Trophoblast cell (in vitro differentiated cells and primary cell): ENCODE results near the gene LHX5.

Source experiments
- DNase-seq, 2 donors: peaks; one replicate each; pipeline ENCODE4 v3.0.0-alpha.2; 2016
- H2AFZ ChIP-seq: 2 replicates; pipeline ENCODE4 v1.6.1; 2013; ENCODE audit warnings: low read length, moderate library complexity, mild to moderate bottlenecking; ENCODE audit not compliant: insufficient read depth, poor library complexity
- H2AK5ac ChIP-seq: 2 replicates; pipeline ENCODE4 v1.6.1; 2013; ENCODE audit warnings: mild to moderate bottlenecking, low read length
- H2BK120ac ChIP-seq: 2 replicates; pipeline ENCODE4 v1.6.1; 2013; ENCODE audit warnings: low read length, mild to moderate bottlenecking, moderate library complexity; ENCODE audit not compliant: insufficient read depth, poor library complexity
- H2BK12ac ChIP-seq: 2 replicates; pipeline ENCODE4 v1.6.1; 2013; ENCODE audit warnings: mild to moderate bottlenecking, low read length, moderate library complexity
- H2BK5ac ChIP-seq: 2 replicates; pipeline ENCODE4 v1.6.1; 2013; ENCODE audit warnings: low read length, low read depth, moderate library complexity, mild to moderate bottlenecking; ENCODE audit not compliant: poor library complexity
- H3K14ac ChIP-seq: 2 replicates; pipeline ENCODE4 v1.6.1; 2013; ENCODE audit warnings: mild to moderate bottlenecking, low read length
- H3K18ac ChIP-seq: 2 replicates; pipeline ENCODE4 v1.6.1; 2013; ENCODE audit warnings: mild to moderate bottlenecking, low read length
- H3K23ac ChIP-seq: 2 replicates; pipeline ENCODE4 v1.6.1; 2013; ENCODE audit warnings: low read length
- H3K27ac ChIP-seq: 2 replicates; pipeline ENCODE4 v1.5.1; 2013; ENCODE audit warnings: low read depth, mild to moderate bottlenecking, inconsistent platforms, low read length, moderate library complexity
- H3K27me3 ChIP-seq: 2 replicates; pipeline ENCODE4 v1.6.1; 2013; ENCODE audit warnings: inconsistent platforms, mild to moderate bottlenecking, low read length, moderate library complexity; ENCODE audit not compliant: insufficient read depth
- H3K36me3 ChIP-seq, 2 experiments: 1 replicate in 1 of 2; 2 replicates in 1 of 2; pipeline ENCODE4 v1.6.1; 2013; ENCODE audit warnings: low read length in 2 of 2, mild to moderate bottlenecking in 2 of 2, moderate library complexity in 1 of 2; ENCODE audit not compliant: insufficient read depth in 2 of 2, control insufficient read depth in 1 of 2
- H3K4ac ChIP-seq: 2 replicates; pipeline ENCODE4 v1.6.1; 2013; ENCODE audit warnings: low read depth, mild to moderate bottlenecking, low read length, moderate library complexity
- H3K4me1 ChIP-seq, 2 experiments: 1 replicate in 1 of 2; 2 replicates in 1 of 2; pipeline ENCODE4 v1.6.1; 2013; ENCODE audit warnings: low read length in 2 of 2, mild to moderate bottlenecking in 2 of 2, moderate library complexity in 1 of 2; ENCODE audit not compliant: insufficient read depth in 2 of 2, control insufficient read depth in 1 of 2
- H3K4me2 ChIP-seq: 2 replicates; pipeline ENCODE4 v1.6.1; 2013; ENCODE audit warnings: inconsistent platforms, mild to moderate bottlenecking, low read length, moderate library complexity
- H3K4me3 ChIP-seq: 2 replicates; pipeline ENCODE4 v1.5.1; 2013; ENCODE audit warnings: mild to moderate bottlenecking, low read depth, low read length, inconsistent platforms
- H3K79me1 ChIP-seq: one replicate; pipeline ENCODE4 v1.6.1; 2013; ENCODE audit warnings: low read length
- H3K79me2 ChIP-seq: 2 replicates; pipeline ENCODE4 v1.6.1; 2013; ENCODE audit warnings: low read length, mild to moderate bottlenecking; ENCODE audit not compliant: control insufficient read depth, insufficient read depth, poor library complexity
- H3K9ac ChIP-seq: 2 replicates; pipeline ENCODE4 v1.6.1; 2013; ENCODE audit warnings: mild to moderate bottlenecking, low read length
- H3K9me3 ChIP-seq: 2 replicates; pipeline ENCODE4 v1.6.1; 2013; ENCODE audit warnings: low read depth, mild to moderate bottlenecking, control low read depth, inconsistent platforms, low read length; ENCODE audit not compliant: insufficient read depth
- H4K12ac ChIP-seq: 2 replicates; pipeline ENCODE4 v1.6.1; 2013; ENCODE audit warnings: low read depth, mild to moderate bottlenecking, low read length, moderate library complexity
- H4K8ac ChIP-seq: 2 replicates; pipeline ENCODE4 v1.6.1; 2013; ENCODE audit warnings: low read depth, mild to moderate bottlenecking, low read length, moderate library complexity
- H4K91ac ChIP-seq: one replicate; pipeline ENCODE4 v1.6.1; 2013; ENCODE audit warnings: low read depth, mild to moderate bottlenecking, low read length, moderate library complexity
- WGBS: extraction: QIAGEN DNeasy Blood & Tissue Kit; methylation state at CpG from one replicate; pipeline ENCODE4 v1.1.7; 2013; ENCODE audit warnings: missing lambda C conversion rate; ENCODE audit not compliant: insufficient read length, insufficient coverage; ENCODE audit errors: extremely low coverage; 5-methylcytosine and 5-hydroxymethylcytosine counted together

LHX5 gene

DNA sequence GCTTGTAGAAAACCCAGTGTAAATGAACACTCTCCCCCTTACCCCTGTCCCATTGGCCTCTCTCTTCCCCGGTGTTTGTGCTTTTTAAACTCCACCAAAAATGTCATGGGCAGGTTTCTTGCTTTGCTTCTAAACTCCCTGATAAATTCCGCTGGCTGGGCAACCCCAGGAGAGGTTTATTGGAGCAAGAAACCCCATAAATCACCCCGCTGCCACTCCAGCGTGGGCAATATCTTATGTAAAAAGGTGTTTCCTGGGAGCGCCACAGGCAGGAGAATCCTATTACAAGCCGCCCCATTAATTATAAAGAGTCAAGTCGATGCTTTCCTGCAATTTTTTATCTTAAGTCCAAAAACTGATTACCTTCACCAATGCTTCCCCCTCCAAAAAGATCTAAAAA is 22.8 kb downstream of the LHX5 start:
- Histone ChIP-seq H2BK5ac (no peak overlapping the region), H3K36me3 (no peaks in the 10 kb centered on the region), H3K9me3 (no peaks in the 10 kb centered on the region), H3K79me2 (no peaks in the 10 kb centered on the region), H3K79me1 (no peaks in the 10 kb centered on the region), H2BK12ac (no peak overlapping the region), H3K9ac (no peak overlapping the region), H3K4me3 (no peak overlapping the region), H3K27me3 (no peaks in the 10 kb centered on the region), H4K8ac (no peak overlapping the region), H2BK120ac (no peak overlapping the region), H3K18ac (no peak overlapping the region), H3K4me2 (no peak overlapping the region), H4K91ac (no peak overlapping the region), H3K23ac (no peak overlapping the region), H2AK5ac (no peak overlapping the region), H2AFZ (no peak overlapping the region), H4K12ac (no peak overlapping the region), H3K4me1 (no peaks in the 10 kb centered on the region), H3K4ac (no peak overlapping the region), H3K14ac (no peak overlapping the region), H3K27ac (no peak overlapping the region)
- no CpG with 5 or more reads among the region's 7 CpGs for WGBS
- DNase-seq: no peak

GRCh38 chr12:113445544-113446171 is 26.0 kb downstream of the LHX5 start:
- no peak overlapping the region for H3K9ac ChIP-seq
- H2BK5ac ChIP-seq: no peak overlapping the region
- H2AFZ ChIP-seq: no peak overlapping the region
- no peak overlapping the region for H3K4ac ChIP-seq
- H3K9me3 ChIP-seq: no peaks in the 10 kb centered on the region
- no peak overlapping the region for H3K4me3 ChIP-seq
- no peak overlapping the region for H3K27ac ChIP-seq
- H3K4me1 ChIP-seq: no peaks in the 10 kb centered on the region
- H4K91ac ChIP-seq: no peak overlapping the region
- no peak overlapping the region for H4K12ac ChIP-seq
- no peak overlapping the region for H2BK12ac ChIP-seq
- DNase-seq: no peak
- H3K79me1 ChIP-seq: no peaks in the 10 kb centered on the region
- no peaks in the 10 kb centered on the region for H3K36me3 ChIP-seq
- no peak overlapping the region for H3K14ac ChIP-seq
- no peaks in the 10 kb centered on the region for H3K27me3 ChIP-seq
- no CpG with 5 or more reads among the region's 6 CpGs for WGBS
- H3K23ac ChIP-seq: no peak overlapping the region
- no peak overlapping the region for H3K4me2 ChIP-seq
- H2BK120ac ChIP-seq: no peak overlapping the region
- no peak overlapping the region for H3K18ac ChIP-seq
- H4K8ac ChIP-seq: no peak overlapping the region
- no peak overlapping the region for H2AK5ac ChIP-seq
- no peaks in the 10 kb centered on the region for H3K79me2 ChIP-seq

DNA sequence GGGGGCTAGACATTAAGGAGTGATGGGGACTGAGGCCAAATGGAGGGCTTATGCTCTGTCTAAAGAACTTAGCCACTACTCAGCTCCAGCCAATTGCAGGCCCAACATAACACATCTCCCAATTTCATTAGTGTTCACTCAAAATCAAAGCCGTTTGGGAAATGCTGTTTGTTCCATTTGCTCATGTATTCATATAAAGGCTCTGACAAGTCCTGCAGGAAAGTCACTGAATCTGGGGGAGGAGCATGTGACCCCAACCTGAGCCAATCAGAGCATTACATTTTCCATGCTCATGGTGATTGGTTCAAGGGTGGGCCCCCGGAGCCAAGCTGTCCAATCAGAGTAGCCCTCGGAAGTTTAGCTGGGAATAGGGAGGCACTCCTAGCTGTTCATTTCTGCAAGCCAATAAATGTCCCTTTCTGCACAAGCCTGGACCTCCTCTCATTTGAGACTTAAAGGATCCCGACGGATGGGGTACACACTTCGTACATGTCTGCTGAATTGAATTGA is 28.6 kb downstream of the LHX5 start:
- Histone ChIP-seq H3K79me1 (no peaks in the 10 kb centered on the region), H3K23ac (no peak overlapping the region), H3K14ac (no peak overlapping the region), H3K4me3 (no peak overlapping the region), H3K4me1 (no peaks in the 10 kb centered on the region), H3K9ac (no peak overlapping the region), H3K18ac (no peak overlapping the region), H2BK120ac (no peak overlapping the region), H4K12ac (no peak overlapping the region), H2BK12ac (no peak overlapping the region), H3K27ac (no peak overlapping the region), H4K91ac (no peak overlapping the region), H3K4ac (no peak overlapping the region), H2AFZ (no peak overlapping the region), H3K79me2 (no peaks in the 10 kb centered on the region), H3K36me3 (no peaks in the 10 kb centered on the region), H3K4me2 (no peak overlapping the region), H3K9me3 (no peaks in the 10 kb centered on the region), H3K27me3 (no peaks in the 10 kb centered on the region), H2AK5ac (no peak overlapping the region), H2BK5ac (no peak overlapping the region), H4K8ac (no peak overlapping the region)
- DNase-seq: no peak
- WGBS: no CpG with 5 or more reads among the region's 6 CpGs

GRCh38 chr12:113440947-113441782 is 30.5 kb downstream of the LHX5 start:
- H3K4me3 ChIP-seq: no peak overlapping the region
- no peak for DNase-seq
- no peaks in the 10 kb centered on the region for H3K79me1 ChIP-seq
- H3K27me3 ChIP-seq: no peaks in the 10 kb centered on the region
- no peaks in the 10 kb centered on the region for H3K36me3 ChIP-seq
- WGBS: no CpG with 5 or more reads among the region's 14 CpGs
- H3K4me2 ChIP-seq: no peak overlapping the region
- no peak overlapping the region for H4K8ac ChIP-seq
- H3K27ac ChIP-seq: no peak overlapping the region
- H2BK12ac ChIP-seq: no peak overlapping the region
- no peaks in the 10 kb centered on the region for H3K79me2 ChIP-seq
- no peak overlapping the region for H3K9ac ChIP-seq
- no peak overlapping the region for H3K23ac ChIP-seq
- no peak overlapping the region for H2BK120ac ChIP-seq
- no peak overlapping the region for H3K14ac ChIP-seq
- no peaks in the 10 kb centered on the region for H3K9me3 ChIP-seq
- no peak overlapping the region for H4K12ac ChIP-seq
- no peak overlapping the region for H4K91ac ChIP-seq
- no peaks in the 10 kb centered on the region for H3K4me1 ChIP-seq
- H3K4ac ChIP-seq: no peak overlapping the region
- H2BK5ac ChIP-seq: no peak overlapping the region
- H2AK5ac ChIP-seq: no peak overlapping the region
- H2AFZ ChIP-seq: no peak overlapping the region
- H3K18ac ChIP-seq: no peak overlapping the region
